Naive B cell (primary cell): ENCODE data around the gene NUDCD3. TPM values are rescaled to one million over a fixed set of nuclear protein-coding genes. Genes with fewer than 3 reads are reported as not detected.
A peak's percentile ranks its signal among the peaks of the same experiment; 100 is the strongest.

Experiments
- ATAC-seq, 2 donors: fragments of 150-1000 bp; cut with Tn5 transposase; 2 replicates each; pipeline ENCODE4 v1.10.0; 2021; ENCODE audit warnings: low read depth in 2 of 2, mild to moderate bottlenecking in 2 of 2, moderate library complexity in 2 of 2
- DNase-seq: peaks from one replicate; pipeline ENCODE4 v3.0.0; 2022
- H3K27ac Mint-ChIP-seq, 6 donors: one replicate each; pipeline ENCODE4 v1.8.0; 2020 to 2022; ENCODE audit warnings: mild to moderate bottlenecking in 6 of 6, mixed read lengths in 6 of 6, moderate library complexity in 5 of 6, inconsistent platforms in 2 of 6
- H3K27me3 Mint-ChIP-seq, 3 donors: one replicate each; pipeline ENCODE4 v1.8.0; 2021 to 2022; ENCODE audit warnings: mixed read lengths in 3 of 3, mild to moderate bottlenecking in 1 of 3
- H3K36me3 Mint-ChIP-seq, 2 donors: one replicate each; pipeline ENCODE4 v1.8.0; 2020 to 2022; ENCODE audit warnings: mixed read lengths in 2 of 2, inconsistent platforms in 1 of 2, mild to moderate bottlenecking in 1 of 2
- H3K4me1 Mint-ChIP-seq, 3 donors: one replicate each; pipeline ENCODE4 v1.8.0; 2020 to 2022; ENCODE audit warnings: mixed read lengths in 3 of 3, inconsistent platforms in 1 of 3, mild to moderate bottlenecking in 1 of 3, moderate library complexity in 1 of 3
- H3K4me3 Mint-ChIP-seq, 8 donors: one replicate each; pipeline ENCODE4 v1.8.0; 2020 to 2022; ENCODE audit warnings: mild to moderate bottlenecking in 8 of 8, mixed read lengths in 8 of 8, moderate library complexity in 8 of 8, inconsistent platforms in 2 of 8
- H3K9me3 Mint-ChIP-seq, 7 donors: one replicate each; pipeline ENCODE4 v1.8.0; 2020 to 2022; ENCODE audit warnings: mixed read lengths in 7 of 7, mild to moderate bottlenecking in 5 of 7, inconsistent platforms in 2 of 7, moderate library complexity in 1 of 7
- polyA plus RNA-seq, 6 donors: library from polyadenylated mRNA; unstranded; fragments of 300-500 nt; fragmentation: Illumina TruSeq; gene quantifications; one replicate each; pipeline ENCODE4 v1.2.3, GENCODE V29; 2021; ENCODE audit warnings: low read depth in 6 of 6

NUDCD3 gene
- polyA plus RNA-seq, 6 donors from 2014 or later, result 32.8 to 70.2 (median 64.4) TPM

GRCh38 chr7:44486001-44486400 lies 4.5 kb downstream of the NUDCD3 start:
- peak overlapping the region in 4 of 8 donors; percentile 28 to 56 (median 38) for H3K4me3 Mint-ChIP-seq
- peaks cover 47 to 74% (median 65%) of the 10 kb centered on the region in 3 donors for H3K4me1 Mint-ChIP-seq
- H3K9me3 Mint-ChIP-seq, result peaks cover 5 to 18% (median 15%) of the 10 kb centered on the region in 7 donors
- peaks cover 31 to 35% of the 10 kb centered on the region in 2 donors for H3K36me3 Mint-ChIP-seq
- H3K27ac Mint-ChIP-seq, result no peak overlapping the region
- DNase-seq (no peak), ATAC-seq (no peak)
- no peaks in the 10 kb centered on the region for H3K27me3 Mint-ChIP-seq

- ATAC-seq (no peak), DNase-seq (no peak)
- Mint-ChIP-seq H3K4me1 (peaks cover 39 to 67% (median 56%) of the 10 kb centered on the region in 3 donors), H3K27ac (no peak overlapping the region), H3K4me3 (peak overlapping the region in 1 of 8 donors; percentile 42), H3K36me3 (peaks cover 31 to 35% of the 10 kb centered on the region in 2 donors), H3K27me3 (no peaks in the 10 kb centered on the region), H3K9me3 (peaks cover 5 to 18% (median 15%) of the 10 kb centered on the region in 7 donors)
Measured at GRCh38 chr7:44484482-44485313, 5.8 kb downstream of the NUDCD3 start.

GRCh38 chr7:44482502-44483485 lies 7.7 kb downstream of the NUDCD3 start:
- DNase-seq (no peak), ATAC-seq (no peak)
- Mint-ChIP-seq H3K36me3 (peaks cover 31 to 40% of the 10 kb centered on the region in 2 donors), H3K4me3 (peak overlapping the region in 1 of 8 donors; percentile 41), H3K27me3 (no peaks in the 10 kb centered on the region), H3K4me1 (peaks cover 25 to 56% (median 42%) of the 10 kb centered on the region in 3 donors), H3K27ac (peak overlapping the region in 2 of 6 donors; percentile 11 to 37), H3K9me3 (peaks cover 5 to 19% (median 15%) of the 10 kb centered on the region in 7 donors)

GRCh38 chr7:44477938-44478337 lies 12.5 kb downstream of the NUDCD3 start:
- H3K4me3 Mint-ChIP-seq, result no peak overlapping the region
- DNase-seq, result no peak
- no peak for ATAC-seq
- H3K27me3 Mint-ChIP-seq, result no peaks in the 10 kb centered on the region
- peaks cover 4 to 13% (median 7%) of the 10 kb centered on the region in 7 donors for H3K9me3 Mint-ChIP-seq
- H3K36me3 Mint-ChIP-seq, result peaks cover 9 to 17% of the 10 kb centered on the region in 2 donors
- peaks cover 19 to 41% (median 34%) of the 10 kb centered on the region in 3 donors for H3K4me1 Mint-ChIP-seq
- H3K27ac Mint-ChIP-seq, result no peak overlapping the region

- ATAC-seq (peak; percentile 76 to 89), DNase-seq (peak; percentile 56)
- Mint-ChIP-seq H3K36me3 (peaks cover 2 to 13% of the 10 kb centered on the region in 2 donors), H3K4me1 (peaks cover 18 to 39% (median 33%) of the 10 kb centered on the region in 3 donors), H3K4me3 (no peak overlapping the region), H3K27ac (no peak overlapping the region), H3K27me3 (no peaks in the 10 kb centered on the region), H3K9me3 (peaks cover 0 to 6% (median under 1%) of the 10 kb centered on the region in 7 donors)
Measured at GRCh38 chr7:44477063-44477830, 13.2 kb downstream of the NUDCD3 start.

DNA sequence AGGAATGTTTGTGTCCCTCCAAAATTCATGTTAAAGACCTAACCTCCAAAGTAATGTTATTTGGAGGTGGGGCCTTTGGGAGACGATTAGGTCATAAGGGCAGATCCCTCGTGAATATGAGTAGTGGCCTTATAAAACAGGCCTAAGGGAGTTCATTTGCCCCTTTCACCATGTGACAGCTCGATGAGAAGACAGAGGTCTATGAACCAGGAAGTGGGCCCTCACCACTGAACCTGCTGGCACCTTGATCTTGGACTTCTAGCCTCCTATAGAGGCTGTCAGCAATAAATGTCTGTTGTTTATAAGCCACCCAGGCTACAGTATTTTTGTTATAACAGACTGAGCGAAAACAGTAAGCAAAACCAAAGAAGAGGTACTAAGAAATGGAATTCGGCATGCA lies 14.1 kb downstream of the NUDCD3 start:
- no peak overlapping the region for H3K4me3 Mint-ChIP-seq
- peaks cover 25 to 40% (median 37%) of the 10 kb centered on the region in 3 donors for H3K4me1 Mint-ChIP-seq
- H3K36me3 Mint-ChIP-seq, result peaks cover 7 to 10% of the 10 kb centered on the region in 2 donors
- ATAC-seq (no peak), DNase-seq (no peak)
- peaks cover 0 to 4% (median 0%) of the 10 kb centered on the region in 7 donors for H3K9me3 Mint-ChIP-seq
- H3K27me3 Mint-ChIP-seq, result no peaks in the 10 kb centered on the region
- peak overlapping the region in 1 of 6 donors; percentile 49 for H3K27ac Mint-ChIP-seq

DNA sequence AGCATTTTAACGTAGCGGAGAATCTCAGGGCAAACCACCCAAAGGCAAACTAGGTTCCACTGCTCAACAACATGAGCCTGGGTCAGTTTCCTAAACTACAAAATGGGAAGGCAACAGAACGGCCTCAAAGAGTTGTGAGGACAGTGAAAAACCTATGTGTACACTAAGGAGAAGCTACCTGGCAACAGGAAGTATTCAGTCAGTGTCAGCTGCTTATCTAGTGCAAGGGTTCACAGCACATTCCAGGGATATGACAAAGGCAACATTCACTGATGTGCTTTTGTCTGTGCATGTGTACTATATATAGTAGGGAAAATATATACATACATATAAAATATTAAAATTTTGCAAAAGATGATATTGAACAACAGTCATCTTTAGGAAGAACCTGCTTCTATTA lies 17.2 kb downstream of the NUDCD3 start:
- peaks cover 8 to 22% of the 10 kb centered on the region in 2 donors for H3K36me3 Mint-ChIP-seq
- peaks cover 34 to 43% (median 36%) of the 10 kb centered on the region in 3 donors for H3K4me1 Mint-ChIP-seq
- H3K9me3 Mint-ChIP-seq, result no peaks in the 10 kb centered on the region
- ATAC-seq (no peak), DNase-seq (no peak)
- H3K27me3 Mint-ChIP-seq, result no peaks in the 10 kb centered on the region
- no peak overlapping the region for H3K27ac Mint-ChIP-seq
- no peak overlapping the region for H3K4me3 Mint-ChIP-seq

DNA sequence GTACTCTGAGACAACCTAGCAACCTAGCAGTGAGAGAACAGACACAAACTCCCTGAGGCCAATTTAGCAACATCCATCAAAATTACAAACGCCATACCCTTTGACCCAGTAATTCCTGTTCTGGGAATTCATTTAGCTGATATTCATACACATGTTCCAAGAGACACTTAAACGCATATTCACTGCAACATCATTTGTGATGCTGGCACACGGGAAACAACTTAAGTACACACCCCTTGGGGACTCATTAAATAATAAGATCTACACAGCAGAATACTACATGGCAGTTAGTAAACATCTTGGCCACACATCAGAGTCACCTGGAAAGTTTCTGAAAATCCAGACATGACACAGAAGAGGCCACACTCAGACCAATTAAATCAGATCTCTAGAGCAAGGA lies 17.6 kb downstream of the NUDCD3 start:
- Mint-ChIP-seq H3K36me3 (peaks cover 8 to 26% of the 10 kb centered on the region in 2 donors), H3K9me3 (no peaks in the 10 kb centered on the region), H3K27me3 (no peaks in the 10 kb centered on the region), H3K27ac (no peak overlapping the region), H3K4me3 (no peak overlapping the region), H3K4me1 (peaks cover 34 to 43% (median 36%) of the 10 kb centered on the region in 3 donors)
- ATAC-seq (no peak), DNase-seq (no peak)

GRCh38 chr7:44471850-44472249 lies 18.6 kb downstream of the NUDCD3 start:
- peaks cover 8 to 33% of the 10 kb centered on the region in 2 donors for H3K36me3 Mint-ChIP-seq
- peaks cover 32 to 36% (median 35%) of the 10 kb centered on the region in 3 donors for H3K4me1 Mint-ChIP-seq
- no peaks in the 10 kb centered on the region for H3K27me3 Mint-ChIP-seq
- peak overlapping the region in 1 of 6 donors; percentile 74 for H3K27ac Mint-ChIP-seq
- DNase-seq (no peak), ATAC-seq (no peak)
- no peaks in the 10 kb centered on the region for H3K9me3 Mint-ChIP-seq
- H3K4me3 Mint-ChIP-seq, result no peak overlapping the region

- Mint-ChIP-seq H3K36me3 (peaks cover 8 to 34% of the 10 kb centered on the region in 2 donors), H3K4me3 (no peak overlapping the region), H3K4me1 (peaks cover 32 to 33% (median 32%) of the 10 kb centered on the region in 3 donors), H3K27ac (peak overlapping the region in 2 of 6 donors; percentile 74 to 93), H3K27me3 (no peaks in the 10 kb centered on the region), H3K9me3 (no peaks in the 10 kb centered on the region)
- ATAC-seq (no peak), DNase-seq (no peak)
Measured at GRCh38 chr7:44471436-44471835, 19.0 kb downstream of the NUDCD3 start.

GRCh38 chr7:44470628-44471245 lies 19.7 kb downstream of the NUDCD3 start:
- Mint-ChIP-seq H3K9me3 (no peaks in the 10 kb centered on the region), H3K4me3 (no peak overlapping the region), H3K27ac (peak overlapping the region in 1 of 6 donors; percentile 60), H3K27me3 (no peaks in the 10 kb centered on the region), H3K36me3 (peaks cover 8 to 34% of the 10 kb centered on the region in 2 donors), H3K4me1 (peaks cover 30 to 32% (median 32%) of the 10 kb centered on the region in 3 donors)
- DNase-seq (no peak), ATAC-seq (no peak)

- ATAC-seq (no peak), DNase-seq (no peak)
- Mint-ChIP-seq H3K36me3 (peaks cover 8 to 37% of the 10 kb centered on the region in 2 donors), H3K4me1 (peaks cover 31 to 36% (median 35%) of the 10 kb centered on the region in 3 donors), H3K9me3 (no peaks in the 10 kb centered on the region), H3K27me3 (no peaks in the 10 kb centered on the region), H3K4me3 (no peak overlapping the region), H3K27ac (peak overlapping the region in 1 of 6 donors; percentile 60)
Measured at GRCh38 chr7:44470135-44470479, 20.4 kb downstream of the NUDCD3 start.
